ENCODE results near the gene LRFN4. TPM values are rescaled to one million over a fixed set of nuclear protein-coding genes. Genes with fewer than 3 reads are reported as not detected.

Gene LRFN4
- total RNA-seq, 1 experiment from 2014 or later, result 56.7 TPM

- POLR2A ChIA-PET, result no interaction called here
- CTCF ChIA-PET, result no interaction called here
- H3K4me1 ChIP-seq (ENCODE audit: control insufficient read depth, insufficient read depth, low read length), result peaks cover 23% of the 10 kb centered on the region
- in situ Hi-C loops (cut with HindIII; ENCODE audit: low pct_unique_long_range_greater_than_20kb, low sequenced_read_pairs), result no loop called here
- no peak overlapping the region for H3K4me3 ChIP-seq (ENCODE audit: low read depth in 2 of 2, low read length in 2 of 2)
- no peak overlapping the region for H3K27ac ChIP-seq (ENCODE audit: low read length)
- no peak for ATAC-seq
- no peaks in the 10 kb centered on the region for H3K27me3 ChIP-seq (ENCODE audit: control insufficient read depth, insufficient read depth, low read length)
- DNase-seq (ENCODE audit: low read depth, low spot score), result no peak
- H3K9me3 ChIP-seq (ENCODE audit: control insufficient read depth, insufficient read depth, low read depth, low read length), result no peaks in the 10 kb centered on the region
- no TSS peak for BruUV-seq (replicated peaks)
- TF ChIP-seq SIN3A (IDR thresholded peaks at IDR 0.05; ENCODE audit: borderline replicate concordance, insufficient read depth, low read depth, low read length) (no peak), POLR2AphosphoS5 (IDR thresholded peaks at IDR 0.05; ENCODE audit: low read depth, low read length) (0 out of 2 replicates have a peak, but pooled peaks have one; percentile 41), TCF7L2 (IDR thresholded peaks at IDR 0.05; ENCODE audit: low read depth, low read length) (no peak)
- TF ChIP-seq, protein P1, sequence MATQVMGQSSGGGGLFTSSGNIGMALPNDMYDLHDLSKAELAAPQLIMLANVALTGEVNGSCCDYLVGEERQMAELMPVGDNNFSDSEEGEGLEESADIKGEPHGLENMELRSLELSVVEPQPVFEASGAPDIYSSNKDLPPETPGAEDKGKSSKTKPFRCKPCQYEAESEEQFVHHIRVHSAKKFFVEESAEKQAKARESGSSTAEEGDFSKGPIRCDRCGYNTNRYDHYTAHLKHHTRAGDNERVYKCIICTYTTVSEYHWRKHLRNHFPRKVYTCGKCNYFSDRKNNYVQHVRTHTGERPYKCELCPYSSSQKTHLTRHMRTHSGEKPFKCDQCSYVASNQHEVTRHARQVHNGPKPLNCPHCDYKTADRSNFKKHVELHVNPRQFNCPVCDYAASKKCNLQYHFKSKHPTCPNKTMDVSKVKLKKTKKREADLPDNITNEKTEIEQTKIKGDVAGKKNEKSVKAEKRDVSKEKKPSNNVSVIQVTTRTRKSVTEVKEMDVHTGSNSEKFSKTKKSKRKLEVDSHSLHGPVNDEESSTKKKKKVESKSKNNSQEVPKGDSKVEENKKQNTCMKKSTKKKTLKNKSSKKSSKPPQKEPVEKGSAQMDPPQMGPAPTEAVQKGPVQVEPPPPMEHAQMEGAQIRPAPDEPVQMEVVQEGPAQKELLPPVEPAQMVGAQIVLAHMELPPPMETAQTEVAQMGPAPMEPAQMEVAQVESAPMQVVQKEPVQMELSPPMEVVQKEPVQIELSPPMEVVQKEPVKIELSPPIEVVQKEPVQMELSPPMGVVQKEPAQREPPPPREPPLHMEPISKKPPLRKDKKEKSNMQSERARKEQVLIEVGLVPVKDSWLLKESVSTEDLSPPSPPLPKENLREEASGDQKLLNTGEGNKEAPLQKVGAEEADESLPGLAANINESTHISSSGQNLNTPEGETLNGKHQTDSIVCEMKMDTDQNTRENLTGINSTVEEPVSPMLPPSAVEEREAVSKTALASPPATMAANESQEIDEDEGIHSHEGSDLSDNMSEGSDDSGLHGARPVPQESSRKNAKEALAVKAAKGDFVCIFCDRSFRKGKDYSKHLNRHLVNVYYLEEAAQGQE (IDR thresholded peaks at IDR 0.05; ENCODE audit: insufficient read depth in 1 of 2, low read depth in 2 of 2, low read length in 1 of 2), result no peak
- TF ChIP-seq, protein P2, sequence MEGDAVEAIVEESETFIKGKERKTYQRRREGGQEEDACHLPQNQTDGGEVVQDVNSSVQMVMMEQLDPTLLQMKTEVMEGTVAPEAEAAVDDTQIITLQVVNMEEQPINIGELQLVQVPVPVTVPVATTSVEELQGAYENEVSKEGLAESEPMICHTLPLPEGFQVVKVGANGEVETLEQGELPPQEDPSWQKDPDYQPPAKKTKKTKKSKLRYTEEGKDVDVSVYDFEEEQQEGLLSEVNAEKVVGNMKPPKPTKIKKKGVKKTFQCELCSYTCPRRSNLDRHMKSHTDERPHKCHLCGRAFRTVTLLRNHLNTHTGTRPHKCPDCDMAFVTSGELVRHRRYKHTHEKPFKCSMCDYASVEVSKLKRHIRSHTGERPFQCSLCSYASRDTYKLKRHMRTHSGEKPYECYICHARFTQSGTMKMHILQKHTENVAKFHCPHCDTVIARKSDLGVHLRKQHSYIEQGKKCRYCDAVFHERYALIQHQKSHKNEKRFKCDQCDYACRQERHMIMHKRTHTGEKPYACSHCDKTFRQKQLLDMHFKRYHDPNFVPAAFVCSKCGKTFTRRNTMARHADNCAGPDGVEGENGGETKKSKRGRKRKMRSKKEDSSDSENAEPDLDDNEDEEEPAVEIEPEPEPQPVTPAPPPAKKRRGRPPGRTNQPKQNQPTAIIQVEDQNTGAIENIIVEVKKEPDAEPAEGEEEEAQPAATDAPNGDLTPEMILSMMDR (IDR thresholded peaks at IDR 0.05), result no peak
- peaks cover 7% of the 10 kb centered on the region; the same call in 1 of the 2 replicates for H3K36me3 ChIP-seq (ENCODE audit: control insufficient read depth, insufficient read depth, low read length)
- intact Hi-C loops (cut with micrococcal nuclease; ENCODE audit: unreplicated experiment), result no loop called here
These were observed 9.2 kb upstream of the LRFN4 start for GRCh38 chr11:66847461-66848232.

DNA sequence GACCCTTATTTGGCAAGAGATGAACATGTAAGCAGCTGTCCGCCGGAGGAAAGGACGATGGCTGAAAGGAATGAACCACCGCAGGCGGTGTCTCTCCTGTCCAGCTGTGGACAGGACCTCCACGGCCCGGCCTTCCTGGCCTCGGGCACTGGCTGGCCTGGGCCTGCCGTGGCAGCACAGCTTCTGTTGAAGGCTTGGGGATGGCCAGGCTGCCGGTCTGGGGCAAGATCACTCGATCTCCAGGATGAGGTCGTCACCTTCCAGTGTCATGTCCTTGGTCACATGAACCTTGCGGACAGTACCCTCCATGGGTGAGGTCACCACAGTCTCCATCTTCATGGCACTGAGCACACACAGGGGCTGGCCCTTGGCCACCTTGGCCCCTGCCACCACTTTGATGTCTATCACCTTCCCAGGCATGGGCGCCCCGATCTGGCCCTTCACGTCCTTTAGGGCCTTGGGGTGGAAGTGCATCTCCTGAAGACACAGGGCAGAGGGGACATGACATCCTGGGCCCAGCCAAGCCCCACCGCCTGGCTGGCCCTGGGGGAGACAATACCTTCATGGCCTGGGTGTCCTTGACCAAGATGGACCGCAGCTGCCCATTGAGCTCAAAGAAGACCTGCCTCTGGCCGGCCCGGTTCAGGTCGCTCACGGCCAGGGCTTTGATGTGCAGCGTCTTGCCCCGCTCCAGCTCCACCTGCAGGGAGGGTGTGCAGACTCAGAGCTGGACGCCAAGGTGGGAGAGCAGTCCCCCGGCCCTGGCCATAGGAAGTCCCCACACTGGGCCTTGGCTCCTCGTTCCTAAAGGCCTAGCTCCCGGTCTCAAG lies 8.0 kb upstream of the LRFN4 start:
- H3K27me3 ChIP-seq (ENCODE audit: control insufficient read depth, insufficient read depth, low read length), result no peaks in the 10 kb centered on the region
- no peak overlapping the region for H3K4me3 ChIP-seq (ENCODE audit: low read depth in 2 of 2, low read length in 2 of 2)
- peaks cover 6% of the 10 kb centered on the region; the same call in 1 of the 2 replicates for H3K36me3 ChIP-seq (ENCODE audit: control insufficient read depth, insufficient read depth, low read length)
- ChIA-PET CTCF (no interaction called here), POLR2A (interaction anchor here (0.6 kb wide), 1 partner anchor 130 kb away, joined by 10 read pairs; no protein-coding TSS in a partner anchor)
- no peaks in the 10 kb centered on the region for H3K9me3 ChIP-seq (ENCODE audit: control insufficient read depth, insufficient read depth, low read depth, low read length)
- ATAC-seq, result no peak
- peaks cover 23% of the 10 kb centered on the region for H3K4me1 ChIP-seq (ENCODE audit: control insufficient read depth, insufficient read depth, low read length)
- TF ChIP-seq, protein P2 (IDR thresholded peaks at IDR 0.05), result no peak
- TF ChIP-seq SIN3A (IDR thresholded peaks at IDR 0.05; ENCODE audit: borderline replicate concordance, insufficient read depth, low read depth, low read length), result no peak
- TF ChIP-seq, protein P1 (IDR thresholded peaks at IDR 0.05; ENCODE audit: insufficient read depth in 1 of 2, low read depth in 2 of 2, low read length in 1 of 2), result no peak
- TF ChIP-seq TCF7L2 (IDR thresholded peaks at IDR 0.05; ENCODE audit: low read depth, low read length), result no peak
- intact Hi-C loops (cut with micrococcal nuclease; ENCODE audit: unreplicated experiment), result no loop called here
- DNase-seq (ENCODE audit: low read depth, low spot score), result no peak
- in situ Hi-C loops (cut with HindIII; ENCODE audit: low pct_unique_long_range_greater_than_20kb, low sequenced_read_pairs), result no loop called here
- no TSS peak for BruUV-seq (replicated peaks)
- no peak overlapping the region for H3K27ac ChIP-seq (ENCODE audit: low read length)
